Vagina (tissue), 2 donors: ENCODE measurements around the gene TPD52L2. TPM values are rescaled to one million over a fixed set of nuclear protein-coding genes. Genes with fewer than 3 reads are reported as not detected.
"Not testable (repeated sequence)": the region's sequence is repeated elsewhere in the genome, so short reads cannot be mapped to it uniquely, and the experiment has no call there.

Source experiments
- DNase-seq, 2 donors: peaks; one replicate each; pipeline ENCODE4 v3.0.0-alpha.2; 2017; ENCODE audit errors: extremely low spot score in 2 of 2
- H3K27ac ChIP-seq: fragments of 200-600 bp; sonication (generic); one replicate; pipeline ENCODE4 v1.5.1; 2019
- H3K27me3 ChIP-seq: fragments of 200-600 bp; sonication (generic); one replicate; pipeline ENCODE4 v1.5.1; 2019
- H3K36me3 ChIP-seq, 2 donors: fragments of 200-600 bp; sonication (generic); one replicate each; pipeline ENCODE4 v1.5.1; 2017 to 2019
- H3K4me1 ChIP-seq: fragments of 200-600 bp; sonication (generic); one replicate; pipeline ENCODE4 v1.5.1; 2019
- H3K4me3 ChIP-seq, 2 donors: fragments of 200-600 bp; sonication (generic); 1 replicate in 1 of 2; 2 replicates in 1 of 2; pipeline ENCODE4 v1.5.1; 2016 to 2019
- H3K9me3 ChIP-seq: fragments of 200-600 bp; sonication (generic); one replicate; pipeline ENCODE4 v1.5.1; 2019
- POLR2A ChIP-seq, 2 donors: fragments of 450-650 bp; IDR thresholded peaks; one replicate each; pipeline ENCODE4 v1.6.1; 2017; ENCODE audit warnings: antibody characterized with exemption in 2 of 2, mild to moderate bottlenecking in 2 of 2, moderate library complexity in 2 of 2
- POLR2AphosphoS5 ChIP-seq, 2 donors: sonication (generic); formaldehyde crosslinking; IDR thresholded peaks; one replicate each; pipeline ENCODE4 v1.9.0; 2017; ENCODE audit warnings: antibody characterized with exemption in 2 of 2, mild to moderate bottlenecking in 2 of 2, low read depth in 1 of 2; ENCODE audit not compliant: insufficient read depth in 1 of 2
- intact Hi-C: fragments of 100-400 bp; cut with DNase I; formaldehyde crosslinking; loops from one replicate; pipeline ENCODE4 v1.15.1; 2023
- total RNA-seq: library from RNA; depleted of rRNA; stranded (reverse); fragments of >200 nt; gene quantifications from one replicate; pipeline ENCODE4 v1.2.3, GENCODE V29; 2016
- TF ChIP-seq, protein P1 (sequence below), 3 experiments: fragments of 450-650 bp in 2 of 3; fragments of 200-600 bp in 1 of 3; sonication (generic) in 1 of 3; IDR thresholded peaks; one replicate each; pipeline ENCODE4 v1.5.1; 2017 to 2019; ENCODE audit warnings: antibody characterized with exemption in 3 of 3, mild to moderate bottlenecking in 2 of 3, moderate library complexity in 2 of 3

The TPD52L2 gene
- total RNA-seq, 1 donor from 2014 or later: 90.1 TPM

DNA sequence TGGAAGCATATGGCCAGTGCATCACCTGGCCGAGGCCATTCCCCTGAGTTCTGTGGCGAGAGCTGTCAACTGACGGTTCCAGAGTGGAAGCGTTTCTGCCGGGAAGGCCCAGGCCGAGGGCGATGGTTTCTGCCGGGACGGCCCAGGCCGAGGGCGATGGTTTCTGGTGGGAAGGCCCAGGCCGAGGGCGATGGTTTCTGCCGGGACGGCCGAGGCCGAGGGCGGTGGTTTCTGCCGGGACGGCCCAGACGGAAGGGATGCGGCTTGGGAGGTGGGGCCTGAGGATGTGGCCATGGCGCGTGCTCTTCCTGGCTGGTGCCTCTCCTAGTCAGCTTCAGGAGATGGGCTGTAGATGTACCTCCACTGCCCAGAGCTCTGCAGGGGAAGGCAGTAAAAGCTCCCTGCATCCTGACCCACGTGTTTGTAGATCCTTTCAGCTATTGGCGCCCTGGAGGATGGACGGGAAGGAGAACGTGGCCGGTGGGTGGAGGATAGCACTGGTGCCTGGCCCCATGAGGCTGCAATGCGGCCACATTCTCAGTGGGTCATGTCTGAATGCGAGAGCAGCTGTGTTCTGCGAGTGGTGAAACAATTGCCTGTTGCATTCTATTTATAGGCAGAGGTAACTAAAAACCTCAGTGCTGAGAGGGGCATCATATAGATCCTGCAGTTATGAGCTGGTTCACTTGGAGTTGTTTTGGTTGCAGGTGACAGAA lies 12.8 kb downstream of the TPD52L2 start:
- H3K4me3 ChIP-seq: no peak overlapping the region
- no peaks in the 10 kb centered on the region for H3K9me3 ChIP-seq
- intact Hi-C loops: no loop called here
- H3K36me3 ChIP-seq: peaks cover 0 to 43% of the 10 kb centered on the region in 2 donors
- no peaks in the 10 kb centered on the region for H3K27me3 ChIP-seq
- no peak overlapping the region for H3K27ac ChIP-seq
- DNase-seq: no peak
- H3K4me1 ChIP-seq: peaks cover 10% of the 10 kb centered on the region
- no peak for TF ChIP-seq POLR2A (IDR thresholded peaks at IDR 0.05)
- TF ChIP-seq, protein P1, sequence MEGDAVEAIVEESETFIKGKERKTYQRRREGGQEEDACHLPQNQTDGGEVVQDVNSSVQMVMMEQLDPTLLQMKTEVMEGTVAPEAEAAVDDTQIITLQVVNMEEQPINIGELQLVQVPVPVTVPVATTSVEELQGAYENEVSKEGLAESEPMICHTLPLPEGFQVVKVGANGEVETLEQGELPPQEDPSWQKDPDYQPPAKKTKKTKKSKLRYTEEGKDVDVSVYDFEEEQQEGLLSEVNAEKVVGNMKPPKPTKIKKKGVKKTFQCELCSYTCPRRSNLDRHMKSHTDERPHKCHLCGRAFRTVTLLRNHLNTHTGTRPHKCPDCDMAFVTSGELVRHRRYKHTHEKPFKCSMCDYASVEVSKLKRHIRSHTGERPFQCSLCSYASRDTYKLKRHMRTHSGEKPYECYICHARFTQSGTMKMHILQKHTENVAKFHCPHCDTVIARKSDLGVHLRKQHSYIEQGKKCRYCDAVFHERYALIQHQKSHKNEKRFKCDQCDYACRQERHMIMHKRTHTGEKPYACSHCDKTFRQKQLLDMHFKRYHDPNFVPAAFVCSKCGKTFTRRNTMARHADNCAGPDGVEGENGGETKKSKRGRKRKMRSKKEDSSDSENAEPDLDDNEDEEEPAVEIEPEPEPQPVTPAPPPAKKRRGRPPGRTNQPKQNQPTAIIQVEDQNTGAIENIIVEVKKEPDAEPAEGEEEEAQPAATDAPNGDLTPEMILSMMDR (IDR thresholded peaks at IDR 0.05): no peak
- no peak for TF ChIP-seq POLR2AphosphoS5 (IDR thresholded peaks at IDR 0.05; ENCODE audit: insufficient read depth in 1 of 2, low read depth in 1 of 2)

DNA sequence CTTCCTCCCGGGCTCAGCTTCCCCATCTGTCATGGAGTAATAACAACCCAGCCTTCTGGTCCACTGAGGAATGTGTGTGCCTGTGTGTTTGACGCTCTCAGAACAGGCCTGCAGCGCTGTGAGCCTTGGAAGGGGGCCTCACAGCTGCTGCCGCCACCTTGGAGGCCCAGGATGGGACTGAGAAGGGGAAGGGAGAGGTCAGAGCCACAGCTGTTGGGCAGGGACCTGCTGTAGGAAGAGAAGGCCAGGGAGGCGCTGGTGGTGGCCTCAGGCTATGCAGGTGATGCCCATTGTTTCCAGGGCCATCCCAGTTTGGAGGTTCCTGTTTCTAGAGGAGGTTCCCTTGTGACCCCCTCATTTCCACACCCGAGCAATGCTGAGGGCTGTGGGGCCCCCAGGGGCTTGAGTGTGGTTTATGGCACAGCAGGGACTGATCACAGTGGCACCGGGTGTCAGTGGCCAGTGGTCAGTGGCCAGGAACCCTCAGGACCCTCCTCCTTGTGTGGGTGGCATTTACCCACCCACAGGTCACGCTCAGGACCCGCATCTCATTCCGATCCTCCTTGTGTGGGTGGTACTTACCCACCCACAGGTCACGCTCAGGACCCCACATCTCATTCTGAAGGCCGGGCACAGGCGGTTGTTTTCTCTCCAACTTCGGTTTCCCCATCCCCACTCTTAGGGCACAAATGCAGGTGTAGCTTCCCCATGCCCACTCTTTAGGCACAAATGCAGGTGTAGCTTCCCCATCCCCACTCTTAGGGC lies 14.0 kb downstream of the TPD52L2 start:
- DNase-seq: no peak
- Histone ChIP-seq H3K27me3 (no peaks in the 10 kb centered on the region), H3K4me3 (no peak overlapping the region), H3K9me3 (no peaks in the 10 kb centered on the region), H3K27ac (no peak overlapping the region), H3K4me1 (no peaks in the 10 kb centered on the region), H3K36me3 (peaks cover 0 to 44% of the 10 kb centered on the region in 2 donors)
- intact Hi-C loops: no loop called here
- TF ChIP-seq POLR2AphosphoS5 (IDR thresholded peaks at IDR 0.05; ENCODE audit: insufficient read depth in 1 of 2, low read depth in 1 of 2): no peak
- TF ChIP-seq, protein P1 (IDR thresholded peaks at IDR 0.05): no peak

DNA sequence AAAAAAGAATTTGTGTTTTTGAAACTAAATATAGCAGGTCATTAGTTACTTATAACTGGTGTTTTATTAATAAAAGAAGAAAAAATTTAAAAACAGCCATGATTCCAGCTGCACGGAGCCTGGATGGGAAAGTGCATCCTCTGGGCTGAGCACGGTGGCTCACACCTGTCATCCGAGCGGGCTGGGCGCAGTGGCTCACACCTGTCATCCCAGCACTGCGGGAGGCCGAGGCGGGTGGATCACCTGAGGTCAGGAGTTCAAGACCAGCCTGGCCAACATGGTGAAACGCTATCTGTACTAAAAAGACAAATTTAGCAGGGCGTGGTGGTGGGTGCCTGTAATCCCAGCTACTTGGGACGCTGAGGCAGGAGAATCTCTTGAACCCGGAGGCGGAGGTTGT lies 15.8 kb downstream of the TPD52L2 start:
- DNase-seq, intact Hi-C loops, H3K4me3 ChIP-seq, H3K4me1 ChIP-seq, H3K27ac ChIP-seq, H3K9me3 ChIP-seq, H3K27me3 ChIP-seq: not testable (repeated sequence)
- H3K36me3 ChIP-seq: peaks cover 0 to 39% of the 10 kb centered on the region in 2 donors

DNA sequence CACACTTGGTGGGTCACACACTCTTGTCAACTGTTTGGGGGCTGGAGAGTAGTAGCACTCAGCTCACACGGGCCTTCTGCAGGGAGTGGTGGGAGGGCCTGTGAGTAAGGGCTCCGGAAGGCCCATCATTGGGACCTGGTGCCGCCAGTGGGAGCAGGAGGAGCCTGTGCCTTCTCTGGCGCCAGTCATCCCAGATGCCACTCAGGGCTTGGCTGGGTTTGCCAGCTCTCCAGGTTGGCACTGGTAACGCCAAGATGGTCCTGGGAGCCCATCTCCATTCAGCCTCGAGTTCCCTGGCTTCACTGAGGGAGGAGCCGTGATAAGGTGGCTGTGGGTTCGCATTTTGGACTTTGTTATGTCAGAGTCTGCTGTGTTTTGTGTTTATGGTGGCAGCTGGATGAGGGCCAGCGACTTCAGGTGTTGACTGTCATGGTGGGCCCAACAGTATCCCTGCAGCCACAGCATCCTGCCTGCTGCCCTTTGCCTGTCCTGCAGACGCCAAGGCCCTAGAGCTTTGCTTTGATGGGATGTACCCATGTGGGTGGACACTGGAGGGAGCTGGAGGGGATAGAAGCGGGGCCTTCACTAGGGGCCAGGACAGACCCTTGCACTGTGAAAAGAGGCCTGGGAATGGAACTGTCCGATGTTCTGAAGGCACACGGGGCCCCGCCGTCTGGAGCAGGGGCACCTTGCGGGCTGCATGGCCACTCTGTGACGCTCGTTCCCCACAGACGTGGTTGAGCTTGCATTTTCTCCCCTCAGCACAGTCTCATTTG lies 16.6 kb downstream of the TPD52L2 start:
- no peak for DNase-seq
- TF ChIP-seq, protein P1 (IDR thresholded peaks at IDR 0.05): no peak
- TF ChIP-seq POLR2A (IDR thresholded peaks at IDR 0.05): no peak
- TF ChIP-seq POLR2AphosphoS5 (IDR thresholded peaks at IDR 0.05; ENCODE audit: insufficient read depth in 1 of 2, low read depth in 1 of 2): no peak
- H3K9me3 ChIP-seq: no peaks in the 10 kb centered on the region
- H3K27ac ChIP-seq: no peak overlapping the region
- intact Hi-C loops: no loop called here
- H3K36me3 ChIP-seq: peaks cover 0 to 38% of the 10 kb centered on the region in 2 donors
- no peak overlapping the region for H3K4me3 ChIP-seq
- no peaks in the 10 kb centered on the region for H3K4me1 ChIP-seq
- H3K27me3 ChIP-seq: no peaks in the 10 kb centered on the region

DNA sequence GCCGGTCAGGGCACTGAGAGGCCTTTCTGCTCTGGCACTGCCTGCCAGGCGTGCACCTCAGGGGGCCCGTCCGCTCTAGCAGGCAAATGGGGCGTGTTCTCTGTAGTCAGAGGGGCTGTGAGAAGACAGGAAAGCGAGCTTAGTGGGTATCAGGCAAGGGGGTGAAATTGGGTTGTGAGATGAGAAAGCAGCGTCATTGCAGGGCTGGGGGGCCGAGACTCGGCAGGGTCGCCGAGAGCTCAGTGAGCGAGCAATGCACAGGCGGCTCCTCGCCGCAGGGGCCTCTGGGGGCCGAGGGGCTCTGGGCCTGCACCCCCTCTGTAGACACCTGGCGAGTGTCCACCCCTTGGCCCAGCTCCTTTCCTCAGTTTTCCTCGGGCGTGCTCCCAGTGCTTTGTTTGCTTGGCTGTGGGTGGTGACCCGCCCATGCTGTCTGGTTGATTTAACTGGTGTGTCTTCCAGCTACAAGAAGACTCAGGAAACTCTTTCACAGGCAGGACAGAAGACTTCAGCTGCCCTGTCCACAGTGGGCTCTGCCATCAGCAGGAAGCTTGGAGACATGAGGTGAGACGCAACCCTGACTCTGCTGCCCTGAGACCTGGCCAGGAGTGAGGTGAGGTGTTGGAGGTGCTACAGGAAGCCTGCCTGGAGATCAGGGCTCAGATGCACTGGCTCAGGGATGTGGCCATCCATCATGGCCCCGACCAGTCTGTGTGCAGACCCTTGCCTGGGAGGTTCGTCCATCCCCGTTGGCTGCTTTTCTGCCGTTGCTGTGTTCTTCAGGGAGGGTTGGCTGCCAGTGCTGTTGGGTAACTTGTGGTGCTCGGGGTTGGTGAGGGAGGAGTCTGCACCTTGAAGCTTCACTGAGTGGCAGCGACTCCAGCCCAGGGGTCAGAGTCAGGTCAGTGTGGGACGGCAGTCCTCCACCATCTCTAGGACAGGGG lies 17.5 kb downstream of the TPD52L2 start:
- no peak for DNase-seq
- intact Hi-C loops: no loop called here
- Histone ChIP-seq H3K27ac (no peak overlapping the region), H3K27me3 (no peaks in the 10 kb centered on the region), H3K4me3 (no peak overlapping the region), H3K9me3 (no peaks in the 10 kb centered on the region), H3K36me3 (peaks cover 0 to 45% of the 10 kb centered on the region in 2 donors), H3K4me1 (no peaks in the 10 kb centered on the region)
- TF ChIP-seq POLR2AphosphoS5 (IDR thresholded peaks at IDR 0.05; ENCODE audit: insufficient read depth in 1 of 2, low read depth in 1 of 2): no peak
- no peak for TF ChIP-seq POLR2A (IDR thresholded peaks at IDR 0.05)
- TF ChIP-seq, protein P1 (IDR thresholded peaks at IDR 0.05): no peak
